ENCODE data around the gene RFTN1.

RFTN1 gene

GRCh38 chr3:16513141-16514020 is at the start of gene RFTN1:
Gene RFTN1, minus strand, starts transcription at chr3:16513699. Its CDS starts 19,830 bp downstream, at chr3:16493869.
- peak; percentile 85 for DNase-seq

GRCh38 chr3:16559653-16560365 is 46.3 kb upstream of the RFTN1 start:
- no peak for DNase-seq

GRCh38 chr3:16554126-16554525 is 40.6 kb upstream of the RFTN1 start:
- no peak for DNase-seq

GRCh38 chr3:16552757-16553156 is 39.3 kb upstream of the RFTN1 start:
- DNase-seq: no peak

GRCh38 chr3:16551342-16551976 is 38.0 kb upstream of the RFTN1 start:
- DNase-seq: no peak

GRCh38 chr3:16550676-16551341 is 37.3 kb upstream of the RFTN1 start:
- DNase-seq: peak; percentile 92

GRCh38 chr3:16550305-16550675 is 36.8 kb upstream of the RFTN1 start:
- DNase-seq: no peak

GRCh38 chr3:16548721-16549120 is 35.2 kb upstream of the RFTN1 start:
- DNase-seq: peak; percentile 30

GRCh38 chr3:16547561-16548357 is 34.3 kb upstream of the RFTN1 start:
- DNase-seq: peak; percentile 62

- DNase-seq: peak; percentile 71
These were observed 32.9 kb upstream of the RFTN1 start for GRCh38 chr3:16546186-16547010.

- no peak for DNase-seq
These were observed 32.1 kb upstream of the RFTN1 start for GRCh38 chr3:16545413-16546185.

GRCh38 chr3:16543242-16543864 is 29.9 kb upstream of the RFTN1 start:
- no peak for DNase-seq

- DNase-seq: peak; percentile 60
These were observed 25.0 kb upstream of the RFTN1 start for GRCh38 chr3:16538507-16538906.

GRCh38 chr3:16536996-16537395 is 23.5 kb upstream of the RFTN1 start:
- no peak for DNase-seq

GRCh38 chr3:16536344-16536663 is 22.8 kb upstream of the RFTN1 start:
- DNase-seq: no peak

- DNase-seq: no peak
These were observed 21.3 kb upstream of the RFTN1 start for GRCh38 chr3:16534640-16535262.

GRCh38 chr3:16533928-16534574 is 20.6 kb upstream of the RFTN1 start:
- DNase-seq: no peak

- no peak for DNase-seq
These were observed 15.8 kb upstream of the RFTN1 start for GRCh38 chr3:16529264-16529663.

GRCh38 chr3:16528581-16528993 is 15.1 kb upstream of the RFTN1 start:
- DNase-seq: no peak
